HepG2 (cell line): Measurements from ENCODE around the gene ZNF821. TPM values are rescaled to one million over a fixed set of nuclear protein-coding genes. Genes with fewer than 3 reads are reported as not detected.
A peak's percentile ranks its signal among the peaks of the same experiment; 100 is the strongest.

Experiments used
- ASH2L ChIP-seq: fragments of 300-600, 200-600 bp; sonication (generic); IDR thresholded peaks from 2 replicates; pipeline ENCODE4 v1.7.0; 2017; ENCODE audit warnings: low read depth, mild to moderate bottlenecking, moderate library complexity, mixed read lengths, low read length; ENCODE audit not compliant: insufficient read length
- CENPX ChIP-seq: sonication (generic); formaldehyde crosslinking; IDR thresholded peaks from 2 replicates; pipeline ENCODE4 v1.9.0; 2021; ENCODE audit warnings: mild to moderate bottlenecking, missing genetic modification reagents, moderate library complexity
- FOXA1 ChIP-seq, 2 experiments: fragments of 450-650 bp in 1 of 2; sonication (generic) in 1 of 2; formaldehyde crosslinking in 1 of 2; IDR thresholded peaks; 2 replicates each; pipeline versions ENCODE4 v1.4.0 to v1.6.1; 2016 to 2020; ENCODE audit warnings: missing genetic modification reagents in 1 of 2
- GLI4 ChIP-seq: sonication (generic); formaldehyde crosslinking; IDR thresholded peaks from 2 replicates; pipeline ENCODE4 v1.5.1; 2020; ENCODE audit warnings: missing genetic modification reagents, mild to moderate bottlenecking, moderate library complexity, borderline replicate concordance
- KLF6 ChIP-seq: IDR thresholded peaks from 2 replicates; pipeline ENCODE4 v1.8.0; 2016; ENCODE audit warnings: missing biosample characterization, missing genetic modification reagents
- NR2F6 ChIP-seq, 2 experiments: IDR thresholded peaks; 2 replicates each; pipeline ENCODE4 v1.6.1; 2016; ENCODE audit warnings: antibody characterized with exemption in 1 of 2, mild to moderate bottlenecking in 1 of 2
- POLR2G ChIP-seq: fragments of 200-400 bp; formaldehyde crosslinking; IDR thresholded peaks from 2 replicates; pipeline ENCODE4 v1.6.1; 2018; ENCODE audit warnings: mild to moderate bottlenecking, low read depth, low read length, moderate library complexity
- SNAPC2 ChIP-seq: sonication (generic); formaldehyde crosslinking; IDR thresholded peaks from 2 replicates; pipeline ENCODE4 v1.8.1; 2022; ENCODE audit warnings: mild to moderate bottlenecking, missing genetic modification reagents
- SOX5 ChIP-seq: IDR thresholded peaks from 2 replicates; pipeline ENCODE4 v1.6.1; 2016; ENCODE audit warnings: borderline replicate concordance
- SP2 ChIP-seq: sonication (generic); formaldehyde crosslinking; IDR thresholded peaks from 2 replicates; pipeline ENCODE4 v1.5.1; 2020; ENCODE audit warnings: mild to moderate bottlenecking, missing genetic modification reagents
- TEAD3 ChIP-seq: optimal IDR thresholded peaks from 2 replicates; pipeline ENCODE3; 2016; ENCODE audit warnings: borderline replicate concordance
- ZNF224 ChIP-seq: sonication (generic); formaldehyde crosslinking; IDR thresholded peaks from 2 replicates; pipeline ENCODE4 v1.5.0; 2020; ENCODE audit warnings: mild to moderate bottlenecking, missing genetic modification reagents
- ZNF234 ChIP-seq: sonication (generic); formaldehyde crosslinking; conservative IDR thresholded peaks from 2 replicates; pipeline ENCODE4 v1.5.1; 2020; ENCODE audit warnings: mild to moderate bottlenecking, missing genetic modification reagents
- ZNF382 ChIP-seq: sonication (generic); formaldehyde crosslinking; IDR thresholded peaks from 2 replicates; pipeline ENCODE4 v1.5.0; 2020; ENCODE audit warnings: missing genetic modification reagents, mild to moderate bottlenecking, borderline replicate concordance
- polyA plus RNA-seq, 8 experiments: library from polyadenylated mRNA; depleted of rRNA in 3 of 8; stranded (reverse) in 7 of 8; unstranded in 1 of 8; fragments of >200 nt; fragmentation: Illumina TruSeq in 4 of 8; extraction: Trizol in 4 of 8; gene quantifications; 2 replicates each; pipeline versions ENCODE4 v1.2.1 to v1.2.3, GENCODE V29; 2011 to 2016; ENCODE audit warnings: low read depth in 4 of 8, missing spikeins in 1 of 8, mixed read lengths in 1 of 8; ENCODE audit not compliant: insufficient read depth in 1 of 8
- total RNA-seq, 5 experiments: library from RNA; depleted of rRNA; stranded (reverse); fragments of >200 nt; fragmentation: Illumina TruSeq; extraction: Trizol; gene quantifications; 2 replicates each; pipeline ENCODE4 v1.2.3, GENCODE V29; 2016; ENCODE audit warnings: low read depth in 1 of 5
- TF ChIP-seq, protein P1 (sequence below): sonication (generic); formaldehyde crosslinking; IDR thresholded peaks from 2 replicates; pipeline ENCODE4 v1.5.0; 2020; ENCODE audit warnings: missing genetic modification reagents
- TF ChIP-seq, protein P2 (sequence below): sonication (generic); formaldehyde crosslinking; IDR thresholded peaks from 2 replicates; pipeline ENCODE4 v1.5.0; 2020; ENCODE audit warnings: mild to moderate bottlenecking, missing genetic modification reagents
- TF ChIP-seq, protein P3 (sequence below): sonication (generic); formaldehyde crosslinking; IDR thresholded peaks from 2 replicates; pipeline ENCODE4 v1.4.0; 2020; ENCODE audit warnings: missing genetic modification reagents
- TF ChIP-seq, protein P4 (sequence below): sonication (generic); formaldehyde crosslinking; IDR thresholded peaks from 2 replicates; pipeline ENCODE4 v1.8.1; 2023; ENCODE audit warnings: mild to moderate bottlenecking, missing genetic modification reagents
- TF ChIP-seq, protein P5 (sequence below): sonication (generic); formaldehyde crosslinking; IDR thresholded peaks from 2 replicates; pipeline ENCODE4 v1.8.0; 2022; ENCODE audit warnings: missing genetic modification reagents, low read depth, mild to moderate bottlenecking, borderline replicate concordance
- TF ChIP-seq, protein P6 (sequence below): sonication (generic); formaldehyde crosslinking; IDR thresholded peaks from 2 replicates; pipeline ENCODE4 v1.8.0; 2022; ENCODE audit warnings: missing genetic modification reagents, mild to moderate bottlenecking, borderline replicate concordance

Gene ZNF821
- total and polyA plus RNA-seq, 2 of the 13 experiments (the other 11 are each of a cell fraction or from before 2014, with no cell fraction given), result 7.0 to 9.1 TPM

DNA sequence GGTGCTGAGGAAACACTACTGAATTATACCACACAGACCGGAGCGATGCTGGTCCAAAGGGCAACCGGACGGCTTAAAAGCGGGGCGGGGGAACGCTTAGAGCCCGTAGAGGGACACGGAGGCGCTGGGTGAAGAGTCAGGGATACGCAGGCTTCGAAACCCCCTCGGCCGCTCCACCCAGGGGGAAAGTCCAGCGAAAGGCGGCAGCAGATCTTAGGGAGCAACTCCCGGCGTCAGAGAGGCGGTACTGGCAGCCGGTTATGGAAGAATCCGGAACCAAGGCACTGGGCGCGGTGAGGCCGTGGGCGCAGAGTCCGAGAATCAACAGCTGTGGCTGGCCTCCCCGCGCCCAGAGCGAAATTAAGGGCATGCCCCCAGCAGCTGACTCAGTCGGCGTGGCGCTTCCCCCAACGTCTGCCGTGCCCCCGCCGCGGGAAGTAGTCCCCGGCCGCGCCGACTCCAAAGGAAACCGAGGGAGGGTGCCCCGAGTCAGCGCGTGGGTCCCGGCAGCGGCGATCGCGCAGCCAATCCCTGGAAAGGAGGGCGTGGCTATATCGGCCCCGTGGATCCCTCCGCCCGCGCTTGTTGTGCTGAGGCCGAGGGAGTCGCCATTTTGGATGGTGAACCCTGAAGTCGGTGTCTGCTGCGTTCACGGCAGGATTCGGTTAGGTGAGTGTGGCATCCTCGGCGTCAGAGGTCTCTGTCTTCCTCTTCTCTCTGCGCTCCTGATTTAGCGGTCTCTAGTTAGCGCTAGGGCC lies 11.1 kb upstream of the ZNF821 start, which contains the start of gene IST1 (continued):
- TF ChIP-seq, protein P1, sequence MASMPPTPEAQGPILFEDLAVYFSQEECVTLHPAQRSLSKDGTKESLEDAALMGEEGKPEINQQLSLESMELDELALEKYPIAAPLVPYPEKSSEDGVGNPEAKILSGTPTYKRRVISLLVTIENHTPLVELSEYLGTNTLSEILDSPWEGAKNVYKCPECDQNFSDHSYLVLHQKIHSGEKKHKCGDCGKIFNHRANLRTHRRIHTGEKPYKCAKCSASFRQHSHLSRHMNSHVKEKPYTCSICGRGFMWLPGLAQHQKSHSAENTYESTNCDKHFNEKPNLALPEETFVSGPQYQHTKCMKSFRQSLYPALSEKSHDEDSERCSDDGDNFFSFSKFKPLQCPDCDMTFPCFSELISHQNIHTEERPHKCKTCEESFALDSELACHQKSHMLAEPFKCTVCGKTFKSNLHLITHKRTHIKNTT, result no peak
- TF ChIP-seq NR2F6 (IDR thresholded peaks at IDR 0.05) (peak; percentile 79), NR2F6 (CRISPR knock-in tag; IDR thresholded peaks at IDR 0.05) (peak; percentile 95), ZNF224 (CRISPR knock-in tag) (peak; percentile 93), ZNF234 (CRISPR knock-in tag) (no peak), SNAPC2 (CRISPR knock-in tag) (peak; percentile 79; the same call in 1 of the 2 replicates), POLR2G (peak; percentile 97), ASH2L (peak; percentile 97), CENPX (CRISPR knock-in tag) (no peak), KLF6 (CRISPR knock-in tag) (peak; percentile 87), ZNF382 (CRISPR knock-in tag) (no peak), SOX5 (CRISPR knock-in tag) (peak; percentile 73; the same call in 1 of the 2 replicates), SP2 (peak; percentile 81), FOXA1 (IDR thresholded peaks at IDR 0.05) (no peak), FOXA1 (CRISPR knock-in tag; IDR thresholded peaks at IDR 0.05) (peak; percentile 51), GLI4 (CRISPR knock-in tag) (peak; percentile 97), TEAD3 (peak; percentile 80)
- TF ChIP-seq, protein P2, sequence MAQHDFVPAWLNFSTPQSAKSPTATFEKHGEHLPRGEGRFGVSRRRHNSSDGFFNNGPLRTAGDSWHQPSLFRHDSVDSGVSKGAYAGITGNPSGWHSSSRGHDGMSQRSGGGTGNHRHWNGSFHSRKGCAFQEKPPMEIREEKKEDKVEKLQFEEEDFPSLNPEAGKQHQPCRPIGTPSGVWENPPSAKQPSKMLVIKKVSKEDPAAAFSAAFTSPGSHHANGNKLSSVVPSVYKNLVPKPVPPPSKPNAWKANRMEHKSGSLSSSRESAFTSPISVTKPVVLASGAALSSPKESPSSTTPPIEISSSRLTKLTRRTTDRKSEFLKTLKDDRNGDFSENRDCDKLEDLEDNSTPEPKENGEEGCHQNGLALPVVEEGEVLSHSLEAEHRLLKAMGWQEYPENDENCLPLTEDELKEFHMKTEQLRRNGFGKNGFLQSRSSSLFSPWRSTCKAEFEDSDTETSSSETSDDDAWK (CRISPR knock-in tag), result no peak
- TF ChIP-seq, protein P3, sequence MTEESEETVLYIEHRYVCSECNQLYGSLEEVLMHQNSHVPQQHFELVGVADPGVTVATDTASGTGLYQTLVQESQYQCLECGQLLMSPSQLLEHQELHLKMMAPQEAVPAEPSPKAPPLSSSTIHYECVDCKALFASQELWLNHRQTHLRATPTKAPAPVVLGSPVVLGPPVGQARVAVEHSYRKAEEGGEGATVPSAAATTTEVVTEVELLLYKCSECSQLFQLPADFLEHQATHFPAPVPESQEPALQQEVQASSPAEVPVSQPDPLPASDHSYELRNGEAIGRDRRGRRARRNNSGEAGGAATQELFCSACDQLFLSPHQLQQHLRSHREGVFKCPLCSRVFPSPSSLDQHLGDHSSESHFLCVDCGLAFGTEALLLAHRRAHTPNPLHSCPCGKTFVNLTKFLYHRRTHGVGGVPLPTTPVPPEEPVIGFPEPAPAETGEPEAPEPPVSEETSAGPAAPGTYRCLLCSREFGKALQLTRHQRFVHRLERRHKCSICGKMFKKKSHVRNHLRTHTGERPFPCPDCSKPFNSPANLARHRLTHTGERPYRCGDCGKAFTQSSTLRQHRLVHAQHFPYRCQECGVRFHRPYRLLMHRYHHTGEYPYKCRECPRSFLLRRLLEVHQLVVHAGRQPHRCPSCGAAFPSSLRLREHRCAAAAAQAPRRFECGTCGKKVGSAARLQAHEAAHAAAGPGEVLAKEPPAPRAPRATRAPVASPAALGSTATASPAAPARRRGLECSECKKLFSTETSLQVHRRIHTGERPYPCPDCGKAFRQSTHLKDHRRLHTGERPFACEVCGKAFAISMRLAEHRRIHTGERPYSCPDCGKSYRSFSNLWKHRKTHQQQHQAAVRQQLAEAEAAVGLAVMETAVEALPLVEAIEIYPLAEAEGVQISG, result peak; percentile 93
- TF ChIP-seq, protein P4, sequence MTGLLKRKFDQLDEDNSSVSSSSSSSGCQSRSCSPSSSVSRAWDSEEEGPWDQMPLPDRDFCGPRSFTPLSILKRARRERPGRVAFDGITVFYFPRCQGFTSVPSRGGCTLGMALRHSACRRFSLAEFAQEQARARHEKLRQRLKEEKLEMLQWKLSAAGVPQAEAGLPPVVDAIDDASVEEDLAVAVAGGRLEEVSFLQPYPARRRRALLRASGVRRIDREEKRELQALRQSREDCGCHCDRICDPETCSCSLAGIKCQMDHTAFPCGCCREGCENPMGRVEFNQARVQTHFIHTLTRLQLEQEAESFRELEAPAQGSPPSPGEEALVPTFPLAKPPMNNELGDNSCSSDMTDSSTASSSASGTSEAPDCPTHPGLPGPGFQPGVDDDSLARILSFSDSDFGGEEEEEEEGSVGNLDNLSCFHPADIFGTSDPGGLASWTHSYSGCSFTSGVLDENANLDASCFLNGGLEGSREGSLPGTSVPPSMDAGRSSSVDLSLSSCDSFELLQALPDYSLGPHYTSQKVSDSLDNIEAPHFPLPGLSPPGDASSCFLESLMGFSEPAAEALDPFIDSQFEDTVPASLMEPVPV (CRISPR knock-in tag), result peak; percentile 89
- TF ChIP-seq, protein P5, sequence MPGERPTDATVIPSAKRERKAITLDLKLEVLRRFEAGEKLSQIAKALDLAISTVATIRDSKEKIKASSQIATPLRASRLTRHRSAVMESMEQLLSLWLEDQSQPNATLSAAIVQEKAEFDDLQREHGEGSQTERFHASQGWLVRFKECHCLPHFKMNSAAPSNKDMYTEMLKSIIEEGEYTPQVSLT (CRISPR knock-in tag), result peak; percentile 60; the same call in 1 of the 2 replicates
- TF ChIP-seq, protein P6, sequence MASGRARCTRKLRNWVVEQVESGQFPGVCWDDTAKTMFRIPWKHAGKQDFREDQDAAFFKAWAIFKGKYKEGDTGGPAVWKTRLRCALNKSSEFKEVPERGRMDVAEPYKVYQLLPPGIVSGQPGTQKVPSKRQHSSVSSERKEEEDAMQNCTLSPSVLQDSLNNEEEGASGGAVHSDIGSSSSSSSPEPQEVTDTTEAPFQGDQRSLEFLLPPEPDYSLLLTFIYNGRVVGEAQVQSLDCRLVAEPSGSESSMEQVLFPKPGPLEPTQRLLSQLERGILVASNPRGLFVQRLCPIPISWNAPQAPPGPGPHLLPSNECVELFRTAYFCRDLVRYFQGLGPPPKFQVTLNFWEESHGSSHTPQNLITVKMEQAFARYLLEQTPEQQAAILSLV, result peak; percentile 92; the same call in 1 of the 2 replicates
